NCI-H446 (cell line): ENCODE results near the gene MECR.

Source experiments
- DNase-seq, 2 experiments: peaks; one replicate each; lab custom pipeline; 2025; lab: John Stamatoyannopoulos, UW

The MECR gene

DNA sequence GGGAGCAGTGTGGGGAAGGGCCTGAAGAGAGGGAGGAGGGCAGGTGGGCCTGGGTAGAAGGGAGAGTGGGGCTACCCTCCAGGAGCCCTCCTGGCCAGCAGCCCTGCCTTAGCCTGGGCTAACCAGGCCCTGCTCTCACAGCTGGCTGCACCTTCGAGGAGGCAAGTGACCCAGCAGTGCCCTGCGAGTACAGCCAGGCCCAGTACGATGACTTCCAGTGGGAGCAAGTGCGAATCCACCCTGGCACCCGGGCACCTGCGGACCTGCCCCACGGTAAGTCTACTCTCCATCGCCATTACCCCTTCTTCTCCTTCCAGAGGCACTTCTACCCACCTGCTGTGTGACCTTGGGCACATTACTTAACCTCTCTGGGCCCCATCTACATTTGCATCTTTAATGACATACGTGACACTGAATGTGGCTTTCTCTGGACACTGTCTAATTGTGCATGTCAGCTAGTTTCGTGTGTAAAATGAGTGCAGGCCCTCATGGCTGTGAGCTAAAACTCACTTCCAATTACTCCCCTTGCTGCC, 24.5 kb upstream of the MECR start:
- DNase-seq, result no peak

GRCh38 chr1:29254346-29254745, 23.6 kb upstream of the MECR start:
- no peak for DNase-seq

DNA sequence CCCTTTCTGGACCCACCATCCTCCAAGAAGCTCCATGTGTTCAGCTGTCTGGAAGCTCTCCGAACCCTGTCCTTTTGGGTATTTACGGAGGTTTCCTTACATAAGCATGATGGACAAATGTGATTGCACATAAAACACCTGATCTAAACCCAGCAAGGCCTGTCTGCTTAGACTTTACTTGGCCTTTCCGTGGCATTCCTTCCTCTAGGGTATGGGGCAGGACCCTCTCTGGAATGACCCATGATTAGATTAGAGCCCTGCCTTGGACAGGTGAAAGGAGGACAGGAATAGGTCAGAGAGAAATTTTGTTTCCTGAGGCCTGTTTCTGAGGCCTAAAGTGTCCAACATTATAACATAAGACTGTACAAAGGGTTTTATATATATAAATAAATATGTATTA, 22.4 kb upstream of the MECR start:
- no peak for DNase-seq

- no peak for DNase-seq
Observed at GRCh38 chr1:29251164-29252124, 20.7 kb upstream of the MECR start.

- DNase-seq, result no peak
Observed at GRCh38 chr1:29249951-29250581, 19.3 kb upstream of the MECR start.

DNA sequence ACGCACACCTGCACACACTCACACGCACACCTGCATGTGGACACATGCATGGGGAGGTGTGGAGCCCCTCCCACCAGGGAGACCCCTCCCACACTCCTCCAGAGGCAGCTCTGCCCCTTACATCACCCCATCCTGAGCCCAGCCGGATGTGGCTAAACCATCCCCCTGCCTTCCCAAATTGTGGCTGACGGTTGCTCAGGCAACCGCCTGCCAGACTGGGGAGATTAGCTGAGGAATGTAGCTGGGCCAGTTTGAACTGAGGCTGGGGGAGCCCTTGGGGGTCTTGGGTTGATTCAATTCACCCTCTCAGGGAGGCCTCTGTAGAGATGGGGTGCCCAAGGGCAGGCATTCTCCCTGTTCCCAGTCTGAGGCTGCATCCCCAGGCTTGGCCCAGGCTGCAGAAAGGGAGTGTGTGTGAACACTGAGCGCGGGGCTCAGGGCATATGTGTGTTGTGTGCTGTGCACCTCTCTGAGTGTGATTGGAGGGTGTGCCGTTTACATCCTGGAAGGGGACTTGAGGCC, 18.5 kb upstream of the MECR start:
- no peak for DNase-seq

- DNase-seq, result no peak
Observed at GRCh38 chr1:29248409-29248808, 17.7 kb upstream of the MECR start.

DNA sequence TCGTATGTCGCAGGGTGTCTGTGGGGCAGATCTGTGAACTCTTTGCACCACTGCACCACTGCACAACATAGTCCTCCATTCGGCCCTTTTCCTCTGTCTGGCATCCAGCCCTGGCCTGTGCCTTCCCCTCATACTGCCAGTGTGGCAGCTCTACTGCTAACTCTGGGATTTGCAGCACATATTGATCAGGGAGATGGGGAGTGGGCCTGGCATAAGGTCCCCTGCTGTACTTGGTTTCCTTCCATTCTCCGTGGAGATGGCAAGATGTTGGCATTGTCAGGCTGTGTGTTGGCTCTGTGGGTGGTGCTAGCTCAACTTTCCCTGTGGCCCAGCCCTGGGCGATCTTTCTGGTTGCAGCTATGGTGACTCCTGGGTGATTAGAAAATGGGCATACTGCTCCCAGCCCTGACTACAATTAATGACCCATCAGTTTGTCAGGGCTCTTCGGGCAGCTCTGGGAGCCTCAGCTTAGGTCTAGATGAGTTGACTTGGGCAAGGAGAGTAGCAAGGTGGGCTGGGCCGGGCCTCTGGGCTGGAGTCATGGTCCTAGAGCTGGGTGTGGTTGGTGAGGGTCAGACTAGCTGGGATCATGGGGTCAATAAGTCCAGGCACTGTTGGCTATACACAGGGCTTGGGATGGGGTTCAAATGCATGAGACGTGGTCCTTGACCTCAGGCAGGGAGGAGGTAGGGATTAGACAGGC, 17.0 kb upstream of the MECR start:
- no peak for DNase-seq

DNA sequence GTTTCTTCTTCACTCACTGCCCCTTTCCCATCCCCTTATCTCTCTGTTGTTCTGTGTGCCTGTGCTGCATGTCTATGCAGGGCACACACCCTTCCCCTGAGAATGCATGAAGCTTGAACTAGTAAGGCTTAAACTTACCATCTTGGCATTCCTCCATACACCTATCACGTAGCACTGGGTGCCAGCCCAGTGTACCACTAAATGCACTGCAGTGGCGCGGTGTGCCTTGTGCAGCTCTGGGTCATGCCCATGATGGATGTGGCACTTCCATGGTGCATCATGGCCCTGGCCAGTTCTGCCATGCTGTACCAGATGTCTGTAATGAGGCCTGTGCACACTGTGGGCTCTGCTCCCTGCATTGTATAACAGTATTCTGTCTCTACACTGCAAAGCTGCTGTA, 16.3 kb upstream of the MECR start:
- DNase-seq, result no peak

GRCh38 chr1:29245876-29246275, 15.1 kb upstream of the MECR start:
- DNase-seq, result peak in 1 of 2 experiments; percentile 22

DNA sequence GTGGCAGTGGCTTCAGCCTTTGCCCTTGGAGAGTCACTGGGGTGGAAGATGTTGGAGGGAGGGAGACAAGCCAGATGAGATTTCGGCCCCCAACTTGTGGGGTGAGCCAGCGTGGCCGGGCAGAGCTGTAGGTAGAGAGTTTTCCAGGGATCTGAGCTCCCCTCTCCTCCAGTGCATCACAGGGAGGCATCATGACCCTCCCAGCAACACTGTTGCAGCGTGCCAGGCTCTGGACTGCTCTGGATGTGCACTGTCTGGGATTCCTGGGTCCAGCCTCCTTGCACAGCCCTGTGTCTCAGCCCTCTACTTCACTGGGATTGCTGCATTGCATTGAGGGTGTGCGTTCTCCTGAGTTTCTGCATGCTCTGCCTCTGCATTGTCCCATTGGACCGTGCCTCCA, 14.5 kb upstream of the MECR start:
- no peak for DNase-seq

DNA sequence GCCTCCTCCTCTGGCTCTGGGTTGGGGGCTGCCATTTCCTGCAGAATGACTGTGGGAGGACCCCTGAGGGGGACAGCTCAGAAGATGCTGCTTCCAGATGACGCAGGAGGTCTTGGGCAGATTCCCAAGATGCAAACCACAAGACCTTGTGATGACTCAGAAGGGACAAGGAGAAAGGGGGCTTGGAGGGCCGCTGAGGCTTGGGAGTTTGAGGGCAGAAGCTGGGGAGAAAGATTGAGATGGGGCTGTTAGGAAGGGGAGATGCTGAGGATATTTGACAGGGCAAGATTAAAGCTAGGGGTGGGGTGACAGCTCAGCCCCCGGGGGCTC, 13.1 kb upstream of the MECR start:
- DNase-seq, result no peak

GRCh38 chr1:29243023-29243870, 12.5 kb upstream of the MECR start:
- DNase-seq, result no peak

DNA sequence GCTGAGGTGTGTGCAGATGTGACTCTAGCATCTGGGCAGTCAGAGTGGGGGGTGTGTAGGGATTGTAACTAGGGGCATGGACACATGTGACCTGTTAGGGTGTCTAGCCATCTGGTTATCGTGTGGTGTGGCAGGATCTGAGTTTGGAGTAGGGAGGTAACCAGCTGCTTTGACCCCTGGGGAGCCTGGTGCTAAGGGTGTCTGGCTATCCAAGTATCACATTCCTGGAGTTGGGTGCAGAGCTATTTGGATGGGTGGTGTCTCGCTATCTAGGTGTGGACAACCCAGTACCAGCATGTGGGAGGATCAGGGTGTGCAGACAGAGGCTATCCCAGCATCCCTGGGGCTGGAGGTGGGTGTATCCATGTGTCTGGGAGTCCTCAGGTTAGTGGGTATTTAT, 10.3 kb upstream of the MECR start:
- DNase-seq, result no peak

- DNase-seq, result no peak
Observed at GRCh38 chr1:29240400-29240837, 9.7 kb upstream of the MECR start.

DNA sequence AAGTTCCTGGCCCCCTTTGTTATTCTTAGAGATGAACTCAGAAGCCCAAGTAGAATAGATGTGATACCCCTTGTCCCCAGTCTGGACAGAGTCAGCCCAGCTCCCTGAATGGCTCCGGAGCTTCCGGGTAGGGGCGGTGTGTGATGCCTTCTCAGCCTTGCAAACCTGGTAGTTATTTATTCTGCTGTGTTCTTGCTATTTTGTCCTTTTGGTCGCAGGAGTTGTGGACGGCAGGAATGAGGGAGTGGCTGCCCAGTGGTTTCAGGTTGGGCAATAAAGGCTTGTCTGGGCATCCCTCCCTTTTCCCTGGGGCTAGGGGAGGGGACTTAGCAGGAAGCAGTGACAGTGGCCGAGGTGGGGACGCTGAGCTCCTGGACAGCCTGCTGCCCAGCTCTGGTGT, 8.4 kb upstream of the MECR start:
- no peak for DNase-seq

- DNase-seq, result no peak
Observed at GRCh38 chr1:29238620-29239002, 7.9 kb upstream of the MECR start.

DNA sequence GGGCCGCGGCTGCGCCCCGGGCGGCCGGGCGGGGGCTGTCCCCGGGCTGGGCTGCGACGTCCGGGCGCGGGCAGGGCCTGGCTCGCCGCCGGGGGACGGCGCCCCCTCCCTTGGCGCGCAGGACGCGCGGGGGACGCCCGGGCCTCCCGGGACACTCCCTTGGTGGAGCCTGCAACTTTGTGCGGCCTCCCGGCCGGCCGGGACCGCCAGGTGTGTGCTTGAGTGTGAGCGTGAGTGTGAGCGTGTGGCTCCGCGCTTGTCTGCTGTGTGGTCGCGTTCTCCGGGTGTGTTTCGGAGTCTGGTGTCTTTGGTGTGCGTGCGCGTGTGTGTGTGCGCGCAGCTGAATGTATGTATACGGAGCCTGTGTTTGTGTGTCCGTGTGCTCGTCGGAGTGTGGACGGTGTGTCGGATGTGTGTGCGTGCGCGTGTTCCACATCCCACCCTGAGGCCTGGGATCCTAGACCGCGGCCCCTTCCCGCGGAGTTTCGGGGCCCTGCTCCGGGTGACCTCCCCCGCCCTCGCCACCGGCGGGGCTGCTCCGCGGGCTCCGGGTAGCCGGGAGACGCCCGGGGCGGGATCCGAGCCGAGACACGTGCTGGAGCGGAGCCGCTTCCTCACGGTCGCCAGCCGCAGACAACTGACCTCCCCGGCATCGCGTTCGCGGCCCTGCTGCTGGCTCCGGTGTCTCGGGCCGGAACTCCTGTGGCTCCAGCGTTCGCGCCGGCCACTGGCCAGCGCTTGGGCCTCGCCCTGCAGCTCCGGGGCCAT, 7.3 kb upstream of the MECR start:
- DNase-seq, result no peak

GRCh38 chr1:29237129-29237821, 6.5 kb upstream of the MECR start:
- DNase-seq, result no peak

DNA sequence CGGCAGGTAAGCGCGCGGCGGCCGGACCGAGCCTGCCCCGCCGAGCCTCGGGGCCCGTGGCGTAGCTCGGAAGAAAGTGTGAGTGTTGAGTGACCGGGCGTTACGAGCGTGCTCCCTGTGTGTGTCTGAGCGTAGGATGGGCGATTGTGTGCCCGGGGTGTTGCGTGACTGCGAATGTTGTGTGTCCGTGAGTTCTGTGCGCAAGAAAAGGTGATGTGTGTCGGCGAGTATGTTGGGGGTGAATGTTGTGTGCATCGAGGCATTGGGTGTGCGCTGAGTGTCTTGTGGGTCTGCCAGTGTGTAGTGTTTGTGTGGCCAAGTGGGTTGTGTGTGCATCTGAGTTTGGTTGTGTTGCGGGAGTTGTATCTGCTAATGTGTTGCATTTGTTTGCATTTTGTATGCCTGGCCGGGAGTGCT, 6.0 kb upstream of the MECR start:
- DNase-seq, result no peak
